HG03025 (cell line): Measurements from ENCODE around the gene RPRD1B.
A peak's percentile ranks its signal among the peaks of the same experiment; 100 is the strongest.
"Not testable (repeated sequence)": the region's sequence is repeated elsewhere in the genome, so short reads cannot be mapped to it uniquely, and the experiment has no call there.

Experiments used
- ATAC-seq: cut with Tn5 transposase; IDR thresholded peaks from one replicate; pipeline ENCODE4 v1.9.1; 2021; ENCODE audit warnings: mild to moderate bottlenecking, moderate library complexity; ENCODE audit not compliant: unreplicated experiment, low FRiP score

The RPRD1B gene

GRCh38 chr20:38000293-38000692 is 33.3 kb upstream of the RPRD1B start:
- ATAC-seq: no peak

- ATAC-seq: no peak
These were observed 32.2 kb upstream of the RPRD1B start for GRCh38 chr20:38001173-38001875.

- ATAC-seq: no peak
These were observed 31.6 kb upstream of the RPRD1B start for GRCh38 chr20:38001981-38002380.

- no peak for ATAC-seq
These were observed 31.1 kb upstream of the RPRD1B start for GRCh38 chr20:38002422-38002821.

- ATAC-seq: no peak
These were observed 29.1 kb upstream of the RPRD1B start for GRCh38 chr20:38004416-38004815.

- ATAC-seq: no peak
These were observed 27.6 kb upstream of the RPRD1B start for GRCh38 chr20:38005903-38006302.

- ATAC-seq: no peak
These were observed 26.0 kb upstream of the RPRD1B start for GRCh38 chr20:38007526-38007925.

GRCh38 chr20:38008233-38008944 is 25.2 kb upstream of the RPRD1B start:
- ATAC-seq: no peak

GRCh38 chr20:38009416-38009815 is 24.1 kb upstream of the RPRD1B start:
- not testable (repeated sequence) for ATAC-seq

GRCh38 chr20:38011696-38012095 is 21.9 kb upstream of the RPRD1B start:
- ATAC-seq: no peak

GRCh38 chr20:38012332-38012731 is 21.2 kb upstream of the RPRD1B start:
- ATAC-seq: no peak

GRCh38 chr20:38013887-38014286 is 19.7 kb upstream of the RPRD1B start:
- no peak for ATAC-seq

GRCh38 chr20:38017959-38018358 is 15.6 kb upstream of the RPRD1B start:
- ATAC-seq: no peak

GRCh38 chr20:38018385-38018784 is 15.2 kb upstream of the RPRD1B start:
- no peak for ATAC-seq

GRCh38 chr20:38021087-38021772 is 12.3 kb upstream of the RPRD1B start:
- no peak for ATAC-seq

GRCh38 chr20:38023181-38024001 is 10.2 kb upstream of the RPRD1B start:
- no peak for ATAC-seq

- ATAC-seq: no peak
These were observed 9.1 kb upstream of the RPRD1B start for GRCh38 chr20:38024496-38024895.

GRCh38 chr20:38029453-38029852 is 4.1 kb upstream of the RPRD1B start:
- no peak for ATAC-seq

GRCh38 chr20:38031957-38032356 is 1.6 kb upstream of the RPRD1B start:
- ATAC-seq: no peak

GRCh38 chr20:38032585-38033329 is 789 bp upstream of the RPRD1B start:
- ATAC-seq: peak; percentile 64
